Stomach (tissue), 9 donors: Measurements from ENCODE around the gene SARS1. TPM values are rescaled to one million over a fixed set of nuclear protein-coding genes. Genes with fewer than 3 reads are reported as not detected.

Experiments
- DNase-seq, 2 donors: peaks; one replicate each; pipeline versions ENCODE4 v3.0.0 to v3.0.0-alpha.2; 2013 to 2019
- H3K27ac ChIP-seq, 5 donors: fragments of 200-600 bp in 4 of 5; sonication (generic) in 4 of 5; one replicate each; pipeline ENCODE4 v1.5.1; 2013 to 2019; ENCODE audit warnings: mild to moderate bottlenecking in 1 of 5, moderate library complexity in 1 of 5
- H3K27me3 ChIP-seq, 3 donors: fragments of 200-600 bp; sonication (generic); one replicate each; pipeline ENCODE4 v1.5.1; 2017 to 2019; ENCODE audit warnings: mixed run types in 1 of 3
- H3K36me3 ChIP-seq, 4 donors: fragments of 200-600 bp; sonication (generic); 1 replicate in 3 of 4; 2 replicates in 1 of 4; pipeline ENCODE4 v1.5.1; 2016 to 2019
- H3K4me1 ChIP-seq, 4 donors: fragments of 200-600 bp; sonication (generic); one replicate each; pipeline ENCODE4 v1.5.1; 2016 to 2019
- H3K4me3 ChIP-seq, 4 donors: fragments of 200-600 bp; sonication (generic) in 3 of 4; one replicate each; pipeline ENCODE4 v1.5.1; 2016 to 2019; ENCODE audit warnings: mild to moderate bottlenecking in 1 of 4
- H3K9me3 ChIP-seq, 4 donors: fragments of 200-600 bp; sonication (generic); one replicate each; pipeline ENCODE4 v1.5.1; 2016 to 2019
- CTCF ChIP-seq, 7 experiments: fragments of 450-650 bp in 4 of 7; fragments of 200-600 bp in 3 of 7; sonication (generic) in 3 of 7; IDR thresholded peaks; one replicate each; pipeline ENCODE4 v1.5.1; 2016 to 2019; ENCODE audit warnings: antibody characterized with exemption in 7 of 7, control low read depth in 2 of 7, mild to moderate bottlenecking in 1 of 7
- EP300 ChIP-seq: sonication (generic); formaldehyde crosslinking; IDR thresholded peaks from one replicate; pipeline ENCODE4 v1.6.1; 2017; ENCODE audit warnings: antibody characterized with exemption
- POLR2A ChIP-seq, 4 donors: fragments of 450-650 bp; IDR thresholded peaks; one replicate each; pipeline ENCODE4 v1.6.1; 2016; ENCODE audit warnings: antibody characterized with exemption in 4 of 4, control low read depth in 2 of 4, mild to moderate bottlenecking in 1 of 4, moderate library complexity in 1 of 4
- POLR2AphosphoS5 ChIP-seq, 3 donors: sonication (generic); formaldehyde crosslinking; IDR thresholded peaks; one replicate each; pipeline ENCODE4 v1.6.1; 2016; ENCODE audit warnings: antibody characterized with exemption in 3 of 3
- WGBS, 5 donors: extraction: QIAGEN DNeasy Blood & Tissue Kit in 3 of 5; methylation state at CpG; one replicate each; pipeline versions ENCODE4 v1.1.5 to v1.1.7; 2013 to 2018; 5-methylcytosine and 5-hydroxymethylcytosine counted together
- intact Hi-C: fragments of 100-400 bp; cut with DNase I; formaldehyde crosslinking; loops from one replicate; pipeline ENCODE4 v1.15.1; 2023; ENCODE audit warnings: low total_unique reads
- polyA plus RNA-seq, 3 donors: library from polyadenylated mRNA; stranded (reverse); fragments of 200-250 nt; gene quantifications; one replicate each; pipeline ENCODE4 v1.2.3, GENCODE V29; 2013
- total RNA-seq, 5 donors: library from RNA; depleted of rRNA; stranded (reverse); fragments of >200 nt; gene quantifications; one replicate each; pipeline versions ENCODE4 v1.1.0 to v1.2.3, GENCODE V29; 2014 to 2016
- donor health status: healthy with polysubstance abuse.
- donor health status: Bipolar disorder and iron deficiency.
- donor health status: healthy.

SARS1 gene
- total and polyA plus RNA-seq, 8 donors: 80.8 to 232 (median 110) TPM

GRCh38 chr1:109272831-109273547, 59.3 kb downstream of the SARS1 start:
- DNase-seq: no peak
- Histone ChIP-seq H3K27ac (peak overlapping the region in 1 of 5 donors; percentile 78), H3K36me3 (peaks cover 0 to 47% (median 20%) of the 10 kb centered on the region in 4 donors), H3K27me3 (no peaks in the 10 kb centered on the region), H3K4me3 (no peak overlapping the region), H3K9me3 (no peaks in the 10 kb centered on the region), H3K4me1 (peaks cover 24 to 59% (median 27%) of the 10 kb centered on the region in 4 donors)
- TF ChIP-seq POLR2A (IDR thresholded peaks at IDR 0.05) (no peak), EP300 (no peak), CTCF (IDR thresholded peaks at IDR 0.05) (no peak), POLR2AphosphoS5 (IDR thresholded peaks at IDR 0.05) (no peak)
- 78 to 86% (median 81%) methylated on average over 11 to 16 of the region's 16 CpGs for WGBS, 5 donors
- intact Hi-C loops: no loop called here

GRCh38 chr1:109273570-109274288, 60.0 kb downstream of the SARS1 start:
- peaks cover 0 to 40% (median 17%) of the 10 kb centered on the region in 4 donors for H3K36me3 ChIP-seq
- WGBS, 5 donors: 63 to 83% (median 71%) methylated on average over 19 to 30 of the region's 30 CpGs
- no peak for DNase-seq
- H3K4me3 ChIP-seq: no peak overlapping the region
- TF ChIP-seq POLR2AphosphoS5 (IDR thresholded peaks at IDR 0.05) (no peak), EP300 (no peak), POLR2A (IDR thresholded peaks at IDR 0.05) (no peak), CTCF (IDR thresholded peaks at IDR 0.05) (no peak)
- intact Hi-C loops: no loop called here
- H3K4me1 ChIP-seq: peaks cover 24 to 61% (median 27%) of the 10 kb centered on the region in 4 donors
- H3K27me3 ChIP-seq: no peaks in the 10 kb centered on the region
- H3K9me3 ChIP-seq: no peaks in the 10 kb centered on the region
- H3K27ac ChIP-seq: peak overlapping the region in 3 of 5 donors; percentile 37 to 78 (median 72)

- no peaks in the 10 kb centered on the region for H3K9me3 ChIP-seq
- H3K27me3 ChIP-seq: no peaks in the 10 kb centered on the region
- H3K36me3 ChIP-seq: peaks cover 0 to 31% (median 10%) of the 10 kb centered on the region in 4 donors
- 17 to 42% (median 23%) methylated on average over 24 of the region's 24 CpGs for WGBS, 5 donors
- peaks cover 24 to 61% (median 27%) of the 10 kb centered on the region in 4 donors for H3K4me1 ChIP-seq
- TF ChIP-seq POLR2A (IDR thresholded peaks at IDR 0.05) (no peak), POLR2AphosphoS5 (IDR thresholded peaks at IDR 0.05) (peak in 2 of 3 donors; percentile 16 to 71)
- intact Hi-C loops: loop anchor here (5.0 kb wide), 1 partner anchor 122 kb away; the partner anchor contains the start of gene SORT1
- H3K4me3 ChIP-seq: peak overlapping the region in 2 of 4 donors; percentile 3 to 33
- H3K27ac ChIP-seq: peak overlapping the region; percentile 29 to 78 (median 67)
- DNase-seq: peak; percentile 74 to 87
These were observed 61.1 kb downstream of the SARS1 start for GRCh38 chr1:109274533-109275476.

GRCh38 chr1:109275706-109276345, 62.1 kb downstream of the SARS1 start:
- peaks cover 0 to 25% (median 4%) of the 10 kb centered on the region in 4 donors for H3K36me3 ChIP-seq
- H3K4me3 ChIP-seq: no peak overlapping the region
- no peak for DNase-seq
- 61 to 71% (median 68%) methylated on average over 9 of the region's 9 CpGs for WGBS, 5 donors
- no peaks in the 10 kb centered on the region for H3K27me3 ChIP-seq
- peaks cover 24 to 61% (median 27%) of the 10 kb centered on the region in 4 donors for H3K4me1 ChIP-seq
- intact Hi-C loops: loop anchor here (5.0 kb wide), 1 partner anchor 121 kb away; the partner anchor contains the start of gene SORT1
- H3K27ac ChIP-seq: peak overlapping the region in 1 of 5 donors; percentile 78
- no peaks in the 10 kb centered on the region for H3K9me3 ChIP-seq
- TF ChIP-seq EP300 (no peak), POLR2AphosphoS5 (IDR thresholded peaks at IDR 0.05) (no peak), CTCF (IDR thresholded peaks at IDR 0.05) (no peak), POLR2A (IDR thresholded peaks at IDR 0.05) (no peak)
